ENCODE measurements around the gene DPYD. TPM values are rescaled to one million over a fixed set of nuclear protein-coding genes. Genes with fewer than 3 reads are reported as not detected.

DPYD gene
- total RNA-seq, 2 donors from 2014 or later, result 4.9 to 11.7 TPM

- Histone ChIP-seq H3K4me3 (no peak overlapping the region), H3K9ac (ENCODE audit: low read depth in 2 of 2, low read length in 2 of 2) (no peak overlapping the region), H3K4me1 (no peaks in the 10 kb centered on the region), H3K36me3 (no peaks in the 10 kb centered on the region), H3K27me3 (no peaks in the 10 kb centered on the region), H3K27ac (no peak overlapping the region), H3K9me3 (no peaks in the 10 kb centered on the region)
- intact Hi-C loops (cut with DNase I), result no loop called here
- DNase-seq, result no peak
- no peak for TF ChIP-seq CTCF (IDR thresholded peaks at IDR 0.05)
These were observed 775.4 kb downstream of the DPYD start for GRCh38 chr1:97145321-97145956.

DNA sequence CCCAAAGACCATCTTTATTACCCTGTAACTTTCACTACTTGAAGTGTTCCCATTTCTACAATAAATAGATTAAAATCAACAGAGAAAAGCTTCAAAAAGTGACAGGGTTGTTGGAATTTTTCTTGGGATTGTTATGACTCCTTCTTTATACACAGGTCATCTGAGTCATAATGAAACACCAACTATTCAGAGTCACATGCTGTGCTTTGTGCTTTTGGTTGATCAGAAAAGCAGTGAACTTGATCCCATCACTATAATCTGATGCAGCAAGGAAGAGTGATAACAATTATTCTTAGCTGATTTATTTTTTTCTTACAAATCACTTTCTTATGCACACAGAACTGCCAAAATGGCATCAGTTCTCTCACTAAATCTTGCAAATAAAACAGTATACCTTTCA is 776.3 kb downstream of the DPYD start:
- Histone ChIP-seq H3K4me3 (no peak overlapping the region), H3K9ac (ENCODE audit: low read depth in 2 of 2, low read length in 2 of 2) (no peak overlapping the region), H3K36me3 (no peaks in the 10 kb centered on the region), H3K4me1 (no peaks in the 10 kb centered on the region), H3K9me3 (no peaks in the 10 kb centered on the region), H3K27me3 (no peaks in the 10 kb centered on the region), H3K27ac (no peak overlapping the region)
- intact Hi-C loops (cut with DNase I), result no loop called here
- no peak for DNase-seq
- TF ChIP-seq CTCF (IDR thresholded peaks at IDR 0.05), result no peak

DNA sequence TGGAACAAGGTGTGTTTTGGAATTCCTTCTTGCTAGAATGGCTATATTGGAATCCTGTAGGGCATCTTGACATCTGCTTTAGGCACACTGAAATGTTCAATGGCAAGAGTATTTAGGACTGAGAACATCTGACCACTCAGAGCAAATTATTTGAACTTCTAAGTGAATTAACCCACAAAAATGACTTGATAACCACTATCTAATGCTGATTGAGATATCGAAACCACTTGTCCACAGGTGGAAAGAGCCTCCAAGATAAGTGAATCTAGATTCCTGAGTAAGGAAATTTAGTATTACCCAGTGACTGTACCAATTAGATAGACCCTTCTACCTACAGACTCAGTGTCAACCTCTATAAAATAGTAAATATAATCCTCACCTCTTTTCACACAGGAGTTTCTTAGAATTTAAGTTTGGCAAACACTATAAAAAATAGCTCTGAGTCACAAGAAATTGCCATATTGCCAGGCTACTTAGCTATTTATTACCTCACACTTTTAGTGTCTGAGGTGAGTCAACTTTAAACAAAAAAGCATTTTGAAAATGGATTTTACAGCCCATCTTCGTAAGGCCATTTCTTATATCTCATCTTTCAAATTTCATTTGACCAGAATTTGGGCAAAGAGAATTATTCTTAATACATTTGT is 777.5 kb downstream of the DPYD start:
- H3K27me3 ChIP-seq, result no peaks in the 10 kb centered on the region
- DNase-seq, result no peak
- H3K27ac ChIP-seq, result no peak overlapping the region
- no peaks in the 10 kb centered on the region for H3K36me3 ChIP-seq
- TF ChIP-seq CTCF (IDR thresholded peaks at IDR 0.05), result no peak
- no peak overlapping the region for H3K4me3 ChIP-seq
- intact Hi-C loops (cut with DNase I), result no loop called here
- H3K4me1 ChIP-seq, result no peaks in the 10 kb centered on the region
- no peaks in the 10 kb centered on the region for H3K9me3 ChIP-seq
- H3K9ac ChIP-seq (ENCODE audit: low read depth in 2 of 2, low read length in 2 of 2), result no peak overlapping the region

- no peak for TF ChIP-seq CTCF (IDR thresholded peaks at IDR 0.05)
- H3K4me3 ChIP-seq, result no peak overlapping the region
- intact Hi-C loops (cut with DNase I), result no loop called here
- no peaks in the 10 kb centered on the region for H3K4me1 ChIP-seq
- no peaks in the 10 kb centered on the region for H3K36me3 ChIP-seq
- H3K9me3 ChIP-seq, result no peaks in the 10 kb centered on the region
- DNase-seq, result no peak
- no peaks in the 10 kb centered on the region for H3K27me3 ChIP-seq
- no peak overlapping the region for H3K27ac ChIP-seq
- H3K9ac ChIP-seq (ENCODE audit: low read depth in 2 of 2, low read length in 2 of 2), result no peak overlapping the region
These were observed 780.2 kb downstream of the DPYD start for GRCh38 chr1:97140611-97141010.

GRCh38 chr1:97139512-97139911 is 781.3 kb downstream of the DPYD start:
- Histone ChIP-seq H3K9me3 (no peaks in the 10 kb centered on the region), H3K27ac (no peak overlapping the region), H3K36me3 (no peaks in the 10 kb centered on the region), H3K27me3 (no peaks in the 10 kb centered on the region), H3K4me3 (no peak overlapping the region), H3K4me1 (no peaks in the 10 kb centered on the region), H3K9ac (ENCODE audit: low read depth in 2 of 2, low read length in 2 of 2) (no peak overlapping the region)
- TF ChIP-seq CTCF (IDR thresholded peaks at IDR 0.05), result no peak
- intact Hi-C loops (cut with DNase I), result no loop called here
- no peak for DNase-seq

Data from colonic mucosa (tissue), 4 donors.